Neural cell (in vitro differentiated cells): ENCODE results near the gene IL17D. TPM values are rescaled to one million over a fixed set of nuclear protein-coding genes. Genes with fewer than 3 reads are reported as not detected.

ENCODE experiments used
- H2AFZ ChIP-seq: fragments of 200-600, 300-800 bp; sonication (generic), shearing (Covaris generic); 2 replicates; pipeline ENCODE4 v1.6.0; 2014; ENCODE audit warnings: low read depth, mild to moderate bottlenecking, antibody characterized with exemption, low read length, moderate library complexity
- H3F3A ChIP-seq: fragments of 200-600 bp; shearing (Covaris generic); 2 replicates; pipeline ENCODE4 v1.6.1; 2016; ENCODE audit warnings: mild to moderate bottlenecking, moderate library complexity, mixed read lengths, antibody characterized with exemption, low read length; ENCODE audit not compliant: insufficient read depth, poor library complexity, severe bottlenecking
- H3K27ac ChIP-seq: fragments of 200-600, 300-800 bp; sonication (generic), shearing (Covaris generic); 2 replicates; pipeline ENCODE4 v1.5.1; 2014; ENCODE audit warnings: mild to moderate bottlenecking, low read length, moderate library complexity
- H3K27me3 ChIP-seq: fragments of 300-800, 200-600 bp; sonication (generic), shearing (Covaris generic); 2 replicates; pipeline ENCODE4 v1.6.0; 2014; ENCODE audit warnings: mild to moderate bottlenecking, low read depth, low read length, moderate library complexity; ENCODE audit not compliant: insufficient read depth
- H3K36me3 ChIP-seq: fragments of 300-800, 200-600 bp; sonication (generic), shearing (Covaris generic); 2 replicates; pipeline ENCODE4 v1.5.1; 2014; ENCODE audit warnings: mild to moderate bottlenecking, antibody characterized with exemption, low read length, moderate library complexity; ENCODE audit not compliant: insufficient read depth
- H3K4me2 ChIP-seq: fragments of 300-800, 200-600 bp; sonication (generic), shearing (Covaris generic); 2 replicates; pipeline ENCODE4 v1.6.0; 2014; ENCODE audit warnings: mild to moderate bottlenecking, low read length
- H3K4me3 ChIP-seq: fragments of 300-800, 200-600 bp; sonication (generic), shearing (Covaris generic); 2 replicates; pipeline ENCODE4 v1.5.1; 2014; ENCODE audit warnings: mild to moderate bottlenecking, low read length, moderate library complexity
- H3K79me2 ChIP-seq: fragments of 200-600 bp; shearing (Covaris generic); replicated peaks from 2 replicates; pipeline ENCODE4 v1.6.0; 2014; ENCODE audit warnings: mild to moderate bottlenecking, low read length, moderate library complexity; ENCODE audit not compliant: insufficient read depth
- H3K9ac ChIP-seq: fragments of 300-800, 200-600 bp; sonication (generic), shearing (Covaris generic); 2 replicates; pipeline ENCODE4 v1.6.1; 2016; ENCODE audit warnings: mild to moderate bottlenecking, low read length, mixed read lengths
- H3K9me2 ChIP-seq: fragments of 200-600 bp; shearing (Covaris generic); 2 replicates; pipeline ENCODE4 v1.6.1; 2016; ENCODE audit warnings: mild to moderate bottlenecking, low read length, mixed read lengths; ENCODE audit not compliant: insufficient read depth
- H3K9me3 ChIP-seq: fragments of 200-600, 300-800 bp; sonication (generic), shearing (Covaris generic); 2 replicates; pipeline ENCODE4 v1.6.1; 2016; ENCODE audit warnings: mild to moderate bottlenecking, mixed run types, low read length, moderate library complexity, mixed read lengths
- H4K20me1 ChIP-seq: fragments of 200-600 bp; shearing (Covaris generic); 2 replicates; pipeline ENCODE4 v1.6.1; 2016; ENCODE audit warnings: mild to moderate bottlenecking, mixed run types; ENCODE audit not compliant: insufficient read depth
- CTCF ChIP-seq: fragments of 450-650 bp; IDR thresholded peaks from 2 replicates; pipeline ENCODE4 v1.5.1; 2014; ENCODE audit warnings: antibody characterized with exemption, mild to moderate bottlenecking, moderate library complexity; ENCODE audit not compliant: poor library complexity, severe bottlenecking
- EP300 ChIP-seq: fragments of 450-650 bp; conservative IDR thresholded peaks from 2 replicates; pipeline ENCODE4 v1.6.1; 2014; ENCODE audit warnings: antibody characterized with exemption, mild to moderate bottlenecking, moderate library complexity; ENCODE audit not compliant: poor library complexity, severe bottlenecking
- EZH2 ChIP-seq: fragments of 200-600, 300-800 bp; shearing (Covaris generic), sonication (generic); IDR thresholded peaks from 2 replicates; pipeline ENCODE4 v1.6.1; 2014; ENCODE audit warnings: antibody characterized with exemption, low read length, borderline replicate concordance, mild to moderate bottlenecking; ENCODE audit not compliant: insufficient read depth, poor library complexity, severe bottlenecking
- MXI1 ChIP-seq: fragments of 450-650 bp; conservative IDR thresholded peaks from 2 replicates; pipeline ENCODE4 v1.6.1; 2014; ENCODE audit warnings: antibody characterized with exemption, mild to moderate bottlenecking; ENCODE audit not compliant: poor library complexity, severe bottlenecking
- POLR2AphosphoS5 ChIP-seq: IDR thresholded peaks from 2 replicates; pipeline ENCODE4 v1.6.1; 2012
- RAD21 ChIP-seq: fragments of 450-650 bp; conservative IDR thresholded peaks from 2 replicates; pipeline ENCODE4 v1.6.1; 2014; ENCODE audit warnings: antibody characterized with exemption, mild to moderate bottlenecking, moderate library complexity
- REST ChIP-seq: IDR thresholded peaks from 2 replicates; pipeline ENCODE4 v1.6.1; 2012; ENCODE audit warnings: borderline replicate concordance
- SMC3 ChIP-seq: fragments of 450-650 bp; conservative IDR thresholded peaks from 2 replicates; pipeline ENCODE4 v1.6.1; 2014; ENCODE audit warnings: antibody characterized with exemption, mild to moderate bottlenecking, moderate library complexity; ENCODE audit not compliant: poor library complexity
- TAF1 ChIP-seq: IDR thresholded peaks from 2 replicates; pipeline ENCODE4 v1.6.1; 2012; ENCODE audit warnings: low read depth
- polyA plus RNA-seq: library from polyadenylated mRNA; depleted of rRNA; stranded (reverse); fragments of >200 nt; gene quantifications from 2 replicates; pipeline ENCODE4 v1.2.3, GENCODE V29; 2014

IL17D gene
- polyA plus RNA-seq, 1 donor from 2014 or later = 14.5 TPM

- Histone ChIP-seq H3K4me2 (no peak overlapping the region), H3K9me3 (no peaks in the 10 kb centered on the region), H3F3A (no peaks in the 10 kb centered on the region), H3K9me2 (no peaks in the 10 kb centered on the region), H3K79me2 (no peaks in the 10 kb centered on the region), H2AFZ (no peak overlapping the region), H3K9ac (no peak overlapping the region), H3K27ac (no peak overlapping the region), H4K20me1 (no peaks in the 10 kb centered on the region), H3K27me3 (no peaks in the 10 kb centered on the region), H3K36me3 (no peaks in the 10 kb centered on the region), H3K4me3 (no peak overlapping the region)
- TF ChIP-seq POLR2AphosphoS5 (no peak), REST (no peak), MXI1 (no peak), SMC3 (no peak), RAD21 (no peak), EZH2 (no peak), EP300 (no peak), TAF1 (no peak), CTCF (no peak)
These were observed 19.0 kb upstream of the IL17D start for GRCh38 chr13:20684546-20684945.

GRCh38 chr13:20685092-20685491, 18.4 kb upstream of the IL17D start:
- H4K20me1 ChIP-seq = no peaks in the 10 kb centered on the region

More at GRCh38 chr13:20685092-20685491, 18.4 kb upstream of the IL17D start:
- Histone ChIP-seq H3K27ac (no peak overlapping the region), H3K79me2 (no peaks in the 10 kb centered on the region), H3K4me3 (no peak overlapping the region), H3K27me3 (no peaks in the 10 kb centered on the region), H3K9me3 (no peaks in the 10 kb centered on the region), H2AFZ (no peak overlapping the region), H3K4me2 (no peak overlapping the region), H3K9me2 (no peaks in the 10 kb centered on the region), H3F3A (no peaks in the 10 kb centered on the region), H3K36me3 (no peaks in the 10 kb centered on the region), H3K9ac (no peak overlapping the region)
- TF ChIP-seq SMC3 = no peak
- TF ChIP-seq REST = no peak
- no peak for TF ChIP-seq MXI1
